Activated gamma-delta T cell (primary cell): ENCODE data around the gene RNF8.
"Not testable (repeated sequence)": the region's sequence is repeated elsewhere in the genome, so short reads cannot be mapped to it uniquely, and the experiment has no call there.

Source experiments
- DNase-seq: peaks from one replicate; lab custom pipeline; 2025; lab: John Stamatoyannopoulos, UW

RNF8 gene

DNA sequence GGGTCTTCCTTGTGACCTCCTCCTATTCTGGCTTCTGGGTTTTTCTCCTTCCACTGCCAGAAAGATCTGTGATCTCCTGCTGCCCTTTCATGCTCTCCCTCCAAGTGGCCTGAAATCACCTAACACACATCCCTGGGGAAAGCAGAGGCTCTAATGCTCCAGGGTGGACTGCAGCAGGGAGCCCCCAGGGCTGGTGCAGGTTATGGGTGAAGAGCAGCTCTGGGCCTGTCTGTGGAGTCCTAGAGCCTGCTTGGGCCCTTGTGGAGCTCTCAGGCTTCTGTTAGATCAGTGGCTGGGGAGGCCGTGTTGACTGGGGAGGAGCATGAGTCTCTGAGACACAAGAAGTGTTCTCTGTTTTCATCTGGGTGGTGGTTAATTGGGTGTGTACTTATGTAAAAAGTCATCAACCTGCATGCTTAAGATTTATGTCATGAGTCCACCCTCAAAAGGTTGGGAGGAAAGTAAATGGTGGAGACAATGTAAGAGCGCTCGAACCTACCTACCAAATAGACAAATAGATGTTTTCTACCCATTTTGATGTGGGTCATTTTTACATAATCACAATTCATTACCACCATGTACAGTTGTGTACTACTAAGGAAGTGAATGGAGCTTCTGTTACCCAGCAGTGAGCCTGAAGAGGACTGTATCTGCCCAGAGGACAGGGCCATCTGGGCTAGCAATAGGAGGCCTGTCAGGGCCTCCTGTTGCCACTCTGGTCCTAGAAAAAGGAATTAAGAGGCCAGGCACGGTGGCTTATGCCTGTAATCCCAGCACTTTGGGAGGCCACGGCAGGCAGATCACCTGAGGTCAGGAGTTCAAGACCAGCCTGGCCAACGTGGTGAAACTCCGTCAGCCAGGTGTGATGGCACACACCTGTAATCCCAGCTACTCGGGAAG lies 32.0 kb upstream of the RNF8 start:
- no peak for DNase-seq

DNA sequence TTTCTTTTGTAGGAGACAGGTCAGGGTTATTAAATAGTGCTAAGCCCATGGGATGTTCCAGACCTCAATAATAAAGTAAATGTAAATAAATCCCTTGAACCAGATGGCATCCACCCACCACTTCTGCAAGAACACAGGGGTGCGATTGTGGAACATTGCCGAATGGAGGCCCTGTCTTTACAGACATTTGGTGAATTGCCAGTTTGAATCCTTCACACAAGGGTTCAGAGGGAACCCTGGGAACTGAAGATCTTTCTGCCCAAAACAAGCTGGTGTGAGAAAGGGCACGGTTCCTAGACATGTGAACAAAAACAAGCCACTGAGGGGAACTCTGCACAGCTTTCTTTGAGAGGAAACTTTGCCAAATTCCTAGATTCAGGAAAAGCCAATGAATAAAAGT lies 30.2 kb upstream of the RNF8 start:
- no peak for DNase-seq

DNA sequence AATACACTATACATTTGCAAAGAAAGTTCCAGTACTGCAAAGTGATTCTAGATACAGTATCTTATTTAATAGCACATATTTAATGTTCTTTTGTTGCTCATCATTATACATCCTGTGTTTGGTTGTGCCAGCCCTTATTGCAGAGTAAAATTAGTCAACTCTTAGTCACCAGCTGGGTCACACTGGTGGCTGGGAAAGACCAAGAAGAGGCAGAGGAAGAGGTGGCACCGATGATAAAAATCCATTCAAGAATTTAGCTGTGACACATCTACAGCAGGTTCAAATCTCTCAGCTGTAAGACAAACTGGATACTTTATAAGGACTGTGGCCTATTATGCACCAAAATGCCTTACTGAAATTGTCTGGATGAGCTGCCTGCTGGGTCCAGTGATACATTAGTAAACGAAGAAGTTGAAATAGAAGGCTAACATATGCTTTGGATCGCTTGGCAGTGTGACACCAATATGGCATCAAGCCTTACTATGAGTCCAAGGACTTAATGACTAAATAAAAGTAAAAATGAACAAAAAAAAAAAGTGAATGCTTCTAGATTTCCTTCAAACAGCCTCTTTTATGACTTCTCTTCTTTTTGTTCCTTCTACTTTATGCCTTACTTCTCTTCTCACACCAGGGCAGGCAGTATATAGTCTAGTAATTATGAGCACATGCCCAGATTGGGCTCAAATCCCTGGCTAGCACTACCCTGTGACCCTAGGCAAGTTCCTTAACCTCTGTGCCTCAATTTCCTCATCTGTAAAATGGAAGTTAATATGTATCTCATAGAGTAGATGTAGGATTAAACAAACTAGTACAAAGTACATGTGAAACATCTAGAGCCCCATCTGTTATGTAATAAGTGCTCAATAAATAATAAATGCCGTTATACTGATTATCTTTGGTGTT lies 29.4 kb upstream of the RNF8 start:
- no peak for DNase-seq

DNA sequence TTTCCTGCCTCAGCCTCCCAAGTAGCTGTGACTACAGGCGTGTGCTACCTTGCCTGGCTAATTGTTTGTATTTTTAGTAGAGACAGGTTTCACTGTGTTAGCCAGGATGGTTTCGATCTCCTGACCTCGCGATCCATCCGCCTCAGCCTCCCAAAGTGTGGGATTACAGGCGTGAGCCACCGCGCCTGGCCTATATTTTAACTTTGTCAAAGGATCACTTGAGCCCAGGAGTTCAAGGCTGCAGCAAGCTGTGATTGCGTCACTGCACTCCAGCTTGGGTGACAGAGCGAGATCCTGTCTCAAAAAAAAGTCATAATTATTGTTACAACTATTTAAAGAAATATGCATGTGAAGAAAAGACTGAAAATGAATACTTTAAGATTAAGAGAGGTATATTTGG lies 23.4 kb upstream of the RNF8 start:
- DNase-seq: not testable (repeated sequence)

DNA sequence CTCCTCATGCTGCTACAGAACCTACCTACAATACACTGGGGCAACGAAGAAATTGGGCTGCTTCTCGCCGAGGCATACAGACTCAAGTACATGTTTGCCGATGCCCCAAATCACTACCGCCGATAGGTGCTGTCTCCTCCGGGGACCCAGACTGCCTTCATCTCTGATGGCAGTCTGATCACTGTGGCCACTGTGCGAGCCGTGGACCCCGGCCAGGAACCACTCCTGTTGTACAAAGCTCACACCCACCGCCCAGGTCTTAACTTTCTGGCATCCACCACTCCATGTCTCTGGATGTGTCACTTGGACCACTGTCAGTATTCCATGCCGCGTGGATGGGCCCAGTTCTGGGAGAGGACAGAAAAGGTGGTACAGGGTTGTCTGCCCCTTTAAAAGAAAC lies 22.7 kb upstream of the RNF8 start:
- no peak for DNase-seq

DNA sequence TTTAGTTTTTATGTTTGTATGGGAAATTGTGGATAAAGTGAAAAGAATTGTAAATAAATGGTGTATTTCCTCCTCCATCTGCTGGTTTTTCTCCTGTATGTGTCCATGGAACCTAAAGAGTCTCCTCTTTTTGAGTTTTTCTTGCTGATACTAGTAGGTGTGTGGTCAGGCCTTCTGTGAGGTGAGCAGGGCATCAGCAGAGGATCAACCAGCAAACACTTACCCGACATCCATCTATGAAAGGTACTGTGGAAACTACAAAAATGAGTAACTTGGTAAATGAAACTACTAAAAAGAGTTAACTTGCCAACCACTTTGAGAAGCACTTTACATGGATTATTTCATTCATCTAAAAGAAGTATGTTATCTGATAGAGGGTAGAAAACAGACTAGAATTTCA lies 20.9 kb upstream of the RNF8 start:
- DNase-seq: no peak

DNA sequence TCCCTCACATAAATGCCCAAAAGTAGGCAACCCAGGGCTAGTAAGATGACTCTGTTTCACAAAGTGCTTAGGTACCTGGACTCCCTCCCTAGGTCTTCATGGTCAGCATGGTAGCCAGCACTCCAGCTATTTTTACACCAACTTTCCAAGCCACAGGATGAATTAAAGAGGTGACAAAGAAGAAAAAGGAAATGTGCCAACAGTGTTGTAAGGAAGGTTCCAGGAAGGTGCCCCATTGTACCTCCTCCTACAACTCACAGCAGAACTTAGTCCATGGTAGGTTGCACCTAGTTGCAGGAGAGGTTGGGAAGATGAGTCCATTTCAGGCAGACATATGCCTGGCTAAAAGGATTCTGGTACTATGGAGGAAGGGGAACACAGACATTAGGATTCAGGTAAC lies 19.7 kb upstream of the RNF8 start:
- no peak for DNase-seq

DNA sequence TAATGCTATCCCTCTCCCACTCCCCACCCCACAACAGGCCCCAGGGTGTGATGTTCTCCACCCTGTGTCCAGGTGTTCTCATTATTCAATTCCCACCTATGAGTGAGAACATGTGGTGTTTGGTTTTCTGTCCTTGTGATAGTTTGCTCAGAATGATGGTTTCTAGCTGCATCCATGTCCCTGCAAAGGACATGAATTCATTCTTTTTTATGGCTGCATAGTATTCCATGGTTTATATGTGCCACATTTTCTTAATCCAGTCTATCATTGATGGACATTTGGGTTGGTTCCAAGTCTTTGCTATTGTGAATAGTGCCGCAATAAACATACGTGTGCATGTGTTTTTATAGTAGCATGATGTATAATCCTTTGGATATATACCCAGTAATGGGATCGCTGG lies 15.5 kb upstream of the RNF8 start:
- DNase-seq: not testable (repeated sequence)

DNA sequence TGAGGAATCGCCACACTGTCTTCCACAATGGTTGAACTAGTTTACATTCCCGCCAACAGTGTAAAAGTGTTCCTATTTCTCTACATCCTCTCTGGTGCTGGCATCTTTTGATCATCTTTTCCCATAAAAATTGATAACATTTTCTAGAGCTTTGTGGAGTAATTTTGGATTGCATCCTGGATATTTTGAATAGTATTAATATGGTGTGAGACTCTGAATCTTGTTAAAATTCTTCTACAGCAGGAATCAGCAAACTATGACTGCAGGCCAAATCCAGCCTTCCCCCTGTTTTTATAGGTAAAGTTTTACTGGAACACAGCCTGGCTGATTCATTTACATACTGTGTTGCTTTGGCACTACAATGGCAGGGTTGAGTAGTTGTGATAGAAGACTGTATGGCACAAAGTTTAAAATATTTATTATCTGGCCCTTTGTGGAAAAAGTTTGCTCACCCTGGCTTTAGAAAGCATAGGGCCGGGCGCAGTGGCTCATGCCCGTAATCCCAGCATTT lies 15.0 kb upstream of the RNF8 start:
- DNase-seq: no peak

DNA sequence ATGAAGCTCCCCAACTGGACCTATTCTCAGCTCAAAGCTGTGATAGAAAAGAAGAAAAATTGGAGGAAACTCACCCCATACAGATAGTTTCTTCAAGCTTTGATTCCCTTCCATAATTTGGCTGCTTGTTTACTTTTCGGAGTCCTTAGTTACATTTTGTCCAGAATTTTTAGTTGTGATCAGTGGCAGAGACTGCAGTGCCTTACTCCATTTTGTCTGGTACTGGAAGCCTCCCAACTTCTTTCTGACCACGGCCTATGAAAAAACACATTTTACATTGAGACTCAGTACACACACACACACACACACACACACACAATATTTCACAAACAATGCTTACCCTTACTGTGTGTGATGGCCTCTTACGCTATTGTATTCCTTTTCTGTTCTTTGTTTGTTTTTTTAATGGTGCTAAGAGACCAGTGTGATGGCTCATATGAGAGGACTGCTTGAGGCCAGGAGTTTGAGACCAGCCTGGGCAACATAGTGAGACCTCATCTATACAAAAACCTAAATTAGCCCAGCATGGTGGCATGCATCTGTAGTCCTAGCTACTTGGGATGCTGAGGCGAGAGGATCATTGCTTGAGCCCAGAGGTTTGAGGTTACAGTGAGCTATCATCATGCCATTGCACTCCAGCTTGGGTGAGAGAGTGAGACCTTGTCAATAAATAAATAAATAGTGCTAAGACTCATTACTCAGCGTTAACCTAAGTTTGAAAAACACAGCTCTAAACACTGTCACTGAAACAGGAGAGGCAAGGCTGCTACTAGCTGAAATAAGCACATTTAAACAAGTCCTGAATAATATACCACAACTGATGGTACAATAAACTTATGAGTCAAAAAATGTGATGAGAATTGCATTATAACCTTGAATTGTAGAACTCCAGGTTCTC lies 13.8 kb upstream of the RNF8 start:
- no peak for DNase-seq

DNA sequence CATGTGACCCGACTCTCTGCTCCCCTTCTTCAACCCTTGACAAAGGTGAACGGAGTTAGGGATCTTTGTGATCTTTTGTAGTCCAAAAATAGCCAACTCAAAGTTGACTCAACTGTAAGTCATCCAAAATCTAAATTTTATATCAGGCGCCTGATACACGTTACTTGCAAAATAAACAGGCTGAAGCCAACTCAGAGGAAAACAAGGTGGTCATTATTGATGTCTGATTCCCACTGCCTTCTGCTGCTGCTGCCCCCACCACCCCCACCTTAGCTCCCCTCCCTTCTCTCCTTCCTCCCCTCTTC lies 13.2 kb upstream of the RNF8 start:
- DNase-seq: no peak

DNA sequence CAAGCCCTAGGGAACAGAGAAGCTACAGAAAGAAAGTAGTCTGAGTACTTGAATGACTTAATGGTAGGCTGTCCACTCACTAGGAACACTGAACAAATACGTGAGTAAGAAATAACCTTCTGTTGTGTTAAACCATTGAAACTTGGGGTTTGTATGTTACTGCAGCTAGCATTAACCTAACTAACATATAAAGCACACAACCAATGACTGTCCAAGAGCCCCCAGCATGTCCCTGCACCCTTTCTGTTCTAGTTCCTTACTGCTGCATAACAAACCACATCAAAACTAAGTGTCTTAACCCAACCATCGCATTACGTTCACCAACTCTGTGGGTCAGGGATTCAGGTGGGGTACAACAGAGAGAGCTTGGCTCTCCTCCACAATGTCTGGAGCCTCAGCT lies 10.5 kb upstream of the RNF8 start:
- no peak for DNase-seq

DNA sequence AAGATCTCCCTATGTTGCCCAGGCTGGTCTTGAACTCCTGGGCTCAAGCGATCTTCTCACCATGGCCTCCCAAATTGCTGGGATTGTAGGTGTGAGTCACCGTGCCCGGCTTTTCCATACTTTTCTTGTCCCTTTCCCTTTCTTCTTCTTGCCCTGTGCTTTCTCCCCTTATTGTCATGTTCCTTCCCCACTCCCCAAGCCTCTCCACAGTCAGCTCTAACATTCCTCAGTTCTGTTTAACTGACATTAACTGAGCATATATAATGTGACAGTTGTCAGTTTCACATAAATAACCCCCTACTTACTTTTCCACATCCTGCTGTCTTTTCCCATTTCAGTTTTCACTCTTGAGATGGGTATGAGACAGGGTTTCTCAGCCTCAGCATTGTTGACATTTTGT lies 9.5 kb upstream of the RNF8 start:
- no peak for DNase-seq

DNA sequence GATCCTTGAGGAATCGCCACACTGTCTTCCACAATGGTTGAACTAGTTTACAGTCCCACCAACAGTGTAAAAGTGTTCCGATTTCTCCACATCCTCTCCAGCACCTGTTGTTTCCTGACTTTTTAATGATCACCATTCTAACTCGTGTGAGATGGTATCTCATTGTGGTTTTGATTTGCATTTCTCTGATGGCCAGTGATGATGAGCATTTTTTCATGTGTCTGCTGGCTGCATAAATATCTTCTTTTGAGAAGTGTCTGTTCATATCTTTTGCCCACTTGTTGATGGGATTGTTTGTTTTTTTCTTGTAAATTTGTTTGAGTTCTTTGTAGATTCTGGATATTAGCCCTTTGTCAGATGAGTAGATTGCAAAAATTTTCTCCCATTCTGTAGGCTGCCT lies 8.0 kb upstream of the RNF8 start:
- DNase-seq: not testable (repeated sequence)

DNA sequence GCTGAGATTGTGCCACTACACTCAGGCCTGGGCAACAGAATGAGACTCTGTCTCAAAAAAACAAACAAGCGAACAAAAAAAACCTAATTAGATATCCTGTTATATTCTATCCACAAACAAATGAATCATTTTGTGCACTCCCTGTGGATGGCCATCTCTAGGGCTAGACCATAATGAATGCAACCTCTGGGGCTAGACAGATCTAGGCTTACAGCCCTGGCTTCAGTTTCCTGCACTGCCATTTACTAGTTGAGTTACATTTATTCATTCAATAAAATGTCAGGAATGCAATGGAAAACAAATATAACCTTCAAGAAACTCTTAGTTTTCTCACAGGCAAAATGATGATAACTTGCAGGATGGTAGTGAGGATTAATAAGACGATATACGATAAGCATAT lies 6.6 kb upstream of the RNF8 start:
- DNase-seq: no peak

DNA sequence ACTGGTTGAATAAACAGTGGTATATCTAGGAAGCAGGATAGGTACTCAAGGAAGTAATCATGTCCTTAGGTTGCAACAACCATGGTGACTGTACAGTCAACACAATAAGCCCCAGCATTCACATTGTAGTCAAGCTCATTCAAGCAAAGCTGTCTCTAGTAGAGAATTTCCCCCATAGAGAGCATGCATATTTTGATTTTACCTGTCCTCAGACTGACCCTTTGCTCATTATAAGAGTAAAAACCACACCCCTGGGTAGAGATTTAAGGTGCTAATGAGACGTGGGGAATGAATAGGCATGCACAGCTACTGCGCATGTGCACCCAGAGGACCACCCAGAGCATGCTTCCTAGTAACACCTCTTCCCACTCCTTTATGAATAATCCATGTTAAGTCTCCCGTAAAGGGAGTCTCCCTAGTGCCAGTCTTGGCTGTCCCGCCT lies 6.1 kb upstream of the RNF8 start:
- DNase-seq: no peak

DNA sequence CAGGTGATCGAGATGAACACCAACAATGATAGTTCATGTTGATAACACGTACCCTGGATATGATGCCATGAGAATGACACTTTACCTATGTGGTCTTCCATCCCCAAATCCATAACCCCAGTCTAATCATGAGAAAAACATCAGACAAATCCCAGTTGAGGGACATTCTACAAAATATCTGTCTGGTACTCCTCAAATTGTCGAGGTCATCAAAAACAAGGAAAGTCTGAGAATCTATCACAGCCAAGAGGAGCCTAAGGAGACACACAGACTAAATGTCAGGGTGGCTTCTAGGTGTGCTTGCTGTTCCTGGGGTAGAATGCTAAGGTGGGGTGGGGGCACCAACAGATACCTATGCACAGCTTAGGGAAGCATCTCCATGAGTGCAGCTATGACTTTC lies 2.8 kb upstream of the RNF8 start:
- DNase-seq: no peak

DNA sequence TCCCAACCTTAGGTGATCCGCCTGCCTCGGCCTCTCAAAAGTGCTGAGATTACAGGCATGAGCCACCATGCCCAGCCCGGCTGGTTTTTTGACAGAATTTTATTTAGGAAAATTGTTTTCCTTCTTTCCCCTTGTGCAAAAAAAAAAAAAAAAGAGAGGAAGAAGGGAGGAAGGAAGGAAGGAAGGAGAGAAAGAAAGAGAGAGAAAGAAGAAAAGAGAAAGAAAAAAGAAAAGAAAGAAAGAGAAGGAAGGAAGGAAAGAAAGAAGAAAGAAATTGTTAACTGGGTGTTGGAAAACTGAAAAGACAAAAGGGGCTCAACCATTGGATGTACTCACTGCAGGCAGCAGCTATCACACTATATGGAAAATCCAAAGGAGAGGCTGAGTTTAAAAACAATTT lies 1.4 kb upstream of the RNF8 start:
- DNase-seq: no peak

DNA sequence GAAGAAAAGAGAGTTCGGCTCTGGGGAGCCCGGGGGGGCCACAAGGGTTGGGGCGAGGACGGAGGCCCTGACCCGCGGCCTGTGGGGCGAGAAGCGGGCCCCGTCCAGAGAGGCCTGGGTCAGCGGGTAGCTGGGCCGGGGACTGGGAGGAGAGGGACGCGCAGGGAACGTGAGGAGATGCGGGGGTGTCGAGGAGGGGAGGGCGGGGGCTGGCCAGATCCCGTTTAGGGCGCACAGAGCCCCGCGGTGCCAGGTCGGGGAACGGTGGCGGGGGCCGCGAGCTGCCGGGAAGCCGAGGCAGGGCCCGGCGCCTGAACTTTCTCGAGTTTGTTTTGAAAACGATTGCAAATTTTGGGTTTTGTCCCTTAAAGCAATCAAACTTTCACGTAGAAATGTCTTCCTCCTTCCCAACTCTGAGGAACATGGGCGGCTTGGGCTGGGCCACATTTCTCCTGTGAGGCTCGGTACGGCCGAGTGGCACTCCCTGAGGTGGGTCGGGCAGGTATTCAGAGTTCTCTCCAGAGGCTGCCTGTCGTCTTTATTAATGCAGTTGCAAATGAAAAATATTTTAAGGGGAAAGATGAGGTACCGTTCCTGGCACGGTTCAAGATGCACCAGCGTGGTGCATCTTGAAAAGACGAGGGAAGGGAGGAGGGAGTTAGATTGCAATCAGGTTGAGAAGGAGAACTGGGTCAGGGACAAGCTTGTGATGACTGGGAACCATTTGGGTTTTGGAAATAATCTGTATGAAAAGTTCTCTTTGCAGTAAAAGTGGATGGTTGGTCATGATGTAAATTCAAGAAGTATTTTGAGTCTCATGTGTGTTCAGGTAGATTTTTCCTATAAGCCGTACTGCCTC lies 972 bp downstream of the RNF8 start:
- DNase-seq: no peak

DNA sequence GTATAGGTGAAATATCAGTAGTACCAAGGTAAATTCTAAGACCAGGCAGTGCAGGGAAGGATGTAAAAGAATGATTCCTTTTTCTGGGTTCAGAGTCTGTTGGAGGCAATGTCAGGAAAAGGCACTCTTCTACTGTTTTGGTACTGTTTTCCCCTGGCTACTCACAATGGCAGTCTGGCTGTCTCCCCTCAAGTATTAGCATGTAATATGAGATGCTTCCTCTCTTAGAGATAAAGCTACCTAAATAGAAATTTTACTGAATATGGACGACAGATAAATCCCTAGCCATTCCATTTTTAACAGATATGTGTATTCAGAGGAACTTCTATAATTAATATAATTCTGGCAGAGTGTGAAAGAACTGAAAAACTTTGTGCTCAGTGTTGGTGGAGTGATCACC lies 3.5 kb downstream of the RNF8 start:
- DNase-seq: no peak

DNA sequence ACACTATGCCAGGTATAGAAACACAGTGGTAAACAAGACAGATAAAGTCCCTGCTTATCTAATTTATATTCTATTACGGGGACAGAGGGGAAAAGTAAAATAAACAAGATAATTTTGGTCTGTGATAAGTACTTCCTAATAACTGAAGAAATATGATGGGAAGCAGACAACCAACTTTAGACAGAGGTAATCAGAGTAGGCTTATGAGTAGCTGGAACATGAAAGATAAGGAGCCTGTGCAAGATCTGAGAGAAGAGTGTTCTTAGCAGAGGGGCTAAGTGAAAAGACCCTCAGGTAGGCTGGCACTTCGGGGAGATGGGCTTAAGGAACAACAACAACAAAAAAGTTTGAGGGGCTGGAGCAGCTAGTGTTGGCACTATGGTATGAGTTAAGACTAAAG lies 4.1 kb downstream of the RNF8 start:
- no peak for DNase-seq
